Stomach (tissue), 9 donors: Measurements from ENCODE around the gene NOS3. TPM values are rescaled to one million over a fixed set of nuclear protein-coding genes. Genes with fewer than 3 reads are reported as not detected.
A peak's percentile ranks its signal among the peaks of the same experiment; 100 is the strongest.

Experiments used
- DNase-seq, 2 donors: peaks; one replicate each; pipeline versions ENCODE4 v3.0.0 to v3.0.0-alpha.2; 2013 to 2019
- H3K27ac ChIP-seq, 5 donors: fragments of 200-600 bp in 4 of 5; sonication (generic) in 4 of 5; one replicate each; pipeline ENCODE4 v1.5.1; 2013 to 2019; ENCODE audit warnings: mild to moderate bottlenecking in 1 of 5, moderate library complexity in 1 of 5
- H3K27me3 ChIP-seq, 3 donors: fragments of 200-600 bp; sonication (generic); one replicate each; pipeline ENCODE4 v1.5.1; 2017 to 2019; ENCODE audit warnings: mixed run types in 1 of 3
- H3K36me3 ChIP-seq, 4 donors: fragments of 200-600 bp; sonication (generic); 1 replicate in 3 of 4; 2 replicates in 1 of 4; pipeline ENCODE4 v1.5.1; 2016 to 2019
- H3K4me1 ChIP-seq, 4 donors: fragments of 200-600 bp; sonication (generic); one replicate each; pipeline ENCODE4 v1.5.1; 2016 to 2019
- H3K4me3 ChIP-seq, 4 donors: fragments of 200-600 bp; sonication (generic) in 3 of 4; one replicate each; pipeline ENCODE4 v1.5.1; 2016 to 2019; ENCODE audit warnings: mild to moderate bottlenecking in 1 of 4
- H3K9me3 ChIP-seq, 4 donors: fragments of 200-600 bp; sonication (generic); one replicate each; pipeline ENCODE4 v1.5.1; 2016 to 2019
- EP300 ChIP-seq: sonication (generic); formaldehyde crosslinking; IDR thresholded peaks from one replicate; pipeline ENCODE4 v1.6.1; 2017; ENCODE audit warnings: antibody characterized with exemption
- POLR2A ChIP-seq, 4 donors: fragments of 450-650 bp; IDR thresholded peaks; one replicate each; pipeline ENCODE4 v1.6.1; 2016; ENCODE audit warnings: antibody characterized with exemption in 4 of 4, control low read depth in 2 of 4, mild to moderate bottlenecking in 1 of 4, moderate library complexity in 1 of 4
- POLR2AphosphoS5 ChIP-seq, 3 donors: sonication (generic); formaldehyde crosslinking; IDR thresholded peaks; one replicate each; pipeline ENCODE4 v1.6.1; 2016; ENCODE audit warnings: antibody characterized with exemption in 3 of 3
- WGBS, 5 donors: extraction: QIAGEN DNeasy Blood & Tissue Kit in 3 of 5; methylation state at CpG; one replicate each; pipeline versions ENCODE4 v1.1.5 to v1.1.7; 2013 to 2018; 5-methylcytosine and 5-hydroxymethylcytosine counted together
- intact Hi-C: fragments of 100-400 bp; cut with DNase I; formaldehyde crosslinking; loops from one replicate; pipeline ENCODE4 v1.15.1; 2023; ENCODE audit warnings: low total_unique reads
- polyA plus RNA-seq, 3 donors: library from polyadenylated mRNA; stranded (reverse); fragments of 200-250 nt; gene quantifications; one replicate each; pipeline ENCODE4 v1.2.3, GENCODE V29; 2013
- total RNA-seq, 5 donors: library from RNA; depleted of rRNA; stranded (reverse); fragments of >200 nt; gene quantifications; one replicate each; pipeline versions ENCODE4 v1.1.0 to v1.2.3, GENCODE V29; 2014 to 2016
- TF ChIP-seq, protein P1 (sequence below), 7 experiments: fragments of 450-650 bp in 4 of 7; fragments of 200-600 bp in 3 of 7; sonication (generic) in 3 of 7; IDR thresholded peaks; one replicate each; pipeline ENCODE4 v1.5.1; 2016 to 2019; ENCODE audit warnings: antibody characterized with exemption in 7 of 7, control low read depth in 2 of 7, mild to moderate bottlenecking in 1 of 7
- donor health status: healthy with polysubstance abuse.
- donor health status: Bipolar disorder and iron deficiency.
- donor health status: healthy.

The NOS3 gene
- total and polyA plus RNA-seq, 8 donors = 2.5 to 45.1 (median 7.5) TPM

DNA sequence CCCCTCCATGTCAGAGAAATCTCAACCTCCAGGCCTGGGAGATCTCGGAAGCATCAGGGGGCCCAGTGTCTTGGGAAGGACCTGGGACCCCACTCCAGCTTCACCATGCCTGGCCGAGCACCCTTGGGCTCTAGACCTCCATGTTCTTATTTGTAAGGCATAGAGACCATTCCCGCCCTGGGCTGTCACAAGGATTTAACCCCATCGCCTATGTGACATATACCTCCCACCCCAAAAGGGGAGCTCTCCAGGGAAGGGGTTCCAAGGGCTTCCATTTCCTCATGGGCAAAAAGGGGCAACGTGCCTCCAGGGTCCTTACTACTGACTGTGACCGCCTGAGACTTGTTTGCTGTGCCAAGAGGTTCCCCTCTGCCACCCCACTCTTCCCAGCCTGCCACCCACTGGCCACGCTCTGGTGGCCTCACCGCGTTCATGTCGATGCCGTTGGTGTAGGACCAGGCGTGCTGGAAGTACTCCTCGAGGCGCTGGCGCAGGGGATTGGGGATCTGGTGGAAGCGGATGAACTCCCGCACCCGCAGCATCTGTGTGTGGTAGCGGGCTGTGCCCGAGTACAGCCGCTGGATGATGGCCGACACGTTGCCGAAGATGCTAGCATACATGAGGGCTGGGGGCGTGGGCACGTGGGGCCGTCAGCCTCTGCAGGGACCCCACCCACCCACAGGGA lies 40.2 kb upstream of the NOS3 start:
- no peak for TF ChIP-seq EP300
- no peak for TF ChIP-seq POLR2AphosphoS5 (IDR thresholded peaks at IDR 0.05)
- TF ChIP-seq POLR2A (IDR thresholded peaks at IDR 0.05) = no peak
- TF ChIP-seq, protein P1, sequence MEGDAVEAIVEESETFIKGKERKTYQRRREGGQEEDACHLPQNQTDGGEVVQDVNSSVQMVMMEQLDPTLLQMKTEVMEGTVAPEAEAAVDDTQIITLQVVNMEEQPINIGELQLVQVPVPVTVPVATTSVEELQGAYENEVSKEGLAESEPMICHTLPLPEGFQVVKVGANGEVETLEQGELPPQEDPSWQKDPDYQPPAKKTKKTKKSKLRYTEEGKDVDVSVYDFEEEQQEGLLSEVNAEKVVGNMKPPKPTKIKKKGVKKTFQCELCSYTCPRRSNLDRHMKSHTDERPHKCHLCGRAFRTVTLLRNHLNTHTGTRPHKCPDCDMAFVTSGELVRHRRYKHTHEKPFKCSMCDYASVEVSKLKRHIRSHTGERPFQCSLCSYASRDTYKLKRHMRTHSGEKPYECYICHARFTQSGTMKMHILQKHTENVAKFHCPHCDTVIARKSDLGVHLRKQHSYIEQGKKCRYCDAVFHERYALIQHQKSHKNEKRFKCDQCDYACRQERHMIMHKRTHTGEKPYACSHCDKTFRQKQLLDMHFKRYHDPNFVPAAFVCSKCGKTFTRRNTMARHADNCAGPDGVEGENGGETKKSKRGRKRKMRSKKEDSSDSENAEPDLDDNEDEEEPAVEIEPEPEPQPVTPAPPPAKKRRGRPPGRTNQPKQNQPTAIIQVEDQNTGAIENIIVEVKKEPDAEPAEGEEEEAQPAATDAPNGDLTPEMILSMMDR (IDR thresholded peaks at IDR 0.05) = no peak

DNA sequence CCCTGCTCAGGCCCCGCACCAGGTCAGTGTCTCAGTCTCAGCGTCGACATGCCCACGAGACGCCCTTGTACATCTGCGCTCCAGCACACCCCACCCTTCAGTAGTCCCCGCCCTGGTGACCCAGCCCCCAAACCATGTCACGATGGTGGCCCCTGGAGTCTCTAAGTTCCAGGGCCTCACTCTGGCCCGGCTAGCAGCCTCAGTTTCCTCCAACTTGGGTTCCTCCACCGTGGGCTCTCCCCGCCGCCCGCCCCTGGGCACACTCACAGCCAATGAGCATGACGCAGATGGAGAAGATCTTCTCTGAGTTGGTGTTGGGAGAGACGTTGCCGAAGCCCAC lies 39.7 kb upstream of the NOS3 start:
- WGBS, 5 donors = 88 to 96% (median 94%) methylated on average over 11 to 16 of the region's 16 CpGs
- H3K27ac ChIP-seq = no peak overlapping the region
- peaks cover 0 to 51% (median 40%) of the 10 kb centered on the region in 3 donors for H3K27me3 ChIP-seq
- H3K4me3 ChIP-seq = no peak overlapping the region
- H3K9me3 ChIP-seq = no peaks in the 10 kb centered on the region
- TF ChIP-seq EP300 (no peak), POLR2AphosphoS5 (IDR thresholded peaks at IDR 0.05) (no peak), POLR2A (IDR thresholded peaks at IDR 0.05) (no peak)
- TF ChIP-seq, protein P1 (IDR thresholded peaks at IDR 0.05) = no peak
- intact Hi-C loops = no loop called here
- H3K4me1 ChIP-seq = peaks cover 16 to 58% (median 29%) of the 10 kb centered on the region in 4 donors
- no peak for DNase-seq
- H3K36me3 ChIP-seq = peaks cover 0 to 27% (median 8%) of the 10 kb centered on the region in 4 donors

More for the DNA sequence above, 40.2 kb upstream of the NOS3 start:
- Histone ChIP-seq H3K9me3 (no peaks in the 10 kb centered on the region), H3K36me3 (peaks cover 0 to 27% (median 8%) of the 10 kb centered on the region in 4 donors), H3K27me3 (peaks cover 0 to 50% (median 35%) of the 10 kb centered on the region in 3 donors), H3K27ac (no peak overlapping the region), H3K4me1 (peaks cover 10 to 58% (median 26%) of the 10 kb centered on the region in 4 donors), H3K4me3 (no peak overlapping the region)
- intact Hi-C loops = no loop called here
- DNase-seq = no peak
- 89 to 94% (median 93%) methylated on average over 17 to 27 of the region's 27 CpGs for whole genome bisulfite sequencing, 5 donors

DNA sequence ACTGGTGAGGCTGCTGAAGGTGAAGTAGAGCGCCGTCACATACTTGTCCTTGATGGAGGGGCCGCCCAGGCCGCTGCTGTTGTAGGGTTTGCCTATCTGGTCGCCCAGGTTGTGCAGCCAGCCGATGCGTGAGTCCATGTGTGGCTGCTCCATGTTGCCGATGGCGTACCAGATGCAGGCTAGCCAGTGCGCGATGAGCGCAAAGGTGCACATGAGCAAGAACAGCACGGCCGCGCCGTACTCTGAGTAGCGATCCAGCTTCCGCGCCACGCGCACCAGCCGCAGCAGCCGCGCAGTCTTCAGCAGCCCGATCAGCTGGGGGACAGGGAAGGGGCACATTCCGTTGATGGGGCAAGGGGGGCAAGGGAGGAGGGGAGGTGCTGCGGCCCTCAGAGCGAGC lies 39.3 kb upstream of the NOS3 start:
- Histone ChIP-seq H3K9me3 (no peaks in the 10 kb centered on the region), H3K4me3 (no peak overlapping the region), H3K36me3 (peaks cover 0 to 27% (median 8%) of the 10 kb centered on the region in 4 donors), H3K4me1 (peaks cover 16 to 58% (median 31%) of the 10 kb centered on the region in 4 donors), H3K27ac (no peak overlapping the region), H3K27me3 (peaks cover 0 to 51% (median 43%) of the 10 kb centered on the region in 3 donors)
- TF ChIP-seq EP300 (no peak), POLR2A (IDR thresholded peaks at IDR 0.05) (no peak), POLR2AphosphoS5 (IDR thresholded peaks at IDR 0.05) (no peak)
- TF ChIP-seq, protein P1 (IDR thresholded peaks at IDR 0.05) = no peak
- no peak for DNase-seq
- WGBS, 5 donors = 96 to 97% (median 96%) methylated on average over 9 to 28 of the region's 28 CpGs
- intact Hi-C loops = no loop called here

DNA sequence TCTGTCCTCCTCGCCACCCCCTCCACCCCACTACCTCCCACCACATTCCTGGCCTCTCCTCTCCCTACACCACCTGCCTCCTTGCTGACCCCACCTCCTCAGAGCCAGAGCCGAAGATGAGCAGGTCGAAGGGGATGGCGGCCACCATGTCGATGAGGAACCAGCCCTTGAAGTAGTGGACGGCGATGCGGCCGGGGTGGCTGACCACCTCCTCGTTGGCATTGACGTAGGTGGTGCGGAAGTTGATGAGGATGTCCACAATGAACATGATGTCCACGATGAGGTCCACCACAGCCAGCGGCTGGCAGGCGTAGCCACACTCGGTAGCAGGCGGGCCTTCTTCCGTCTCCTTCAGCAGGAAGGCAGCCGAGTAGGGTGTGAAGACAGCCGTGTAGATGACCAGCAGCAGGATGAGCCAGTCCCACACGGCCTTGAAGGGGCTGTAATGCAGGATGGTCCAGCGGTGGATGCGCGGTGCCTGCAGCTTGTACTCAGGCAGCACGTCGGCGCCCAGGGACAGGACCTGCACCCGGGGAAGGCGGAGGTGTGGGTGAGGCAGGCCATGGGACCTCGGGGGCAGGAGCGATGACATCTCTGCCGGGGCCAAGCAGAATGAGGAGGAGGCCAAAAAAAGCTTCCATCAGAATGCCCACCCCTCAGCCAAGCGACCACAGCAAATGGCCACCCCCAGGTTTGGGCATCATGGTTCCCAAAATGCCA lies 38.3 kb upstream of the NOS3 start:
- TF ChIP-seq POLR2A (IDR thresholded peaks at IDR 0.05) (no peak), EP300 (no peak), POLR2AphosphoS5 (IDR thresholded peaks at IDR 0.05) (no peak)
- TF ChIP-seq, protein P1 (IDR thresholded peaks at IDR 0.05) = no peak
- peaks cover 0 to 51% (median 34%) of the 10 kb centered on the region in 3 donors for H3K27me3 ChIP-seq
- peaks cover 16 to 50% (median 27%) of the 10 kb centered on the region in 4 donors for H3K4me1 ChIP-seq
- no peaks in the 10 kb centered on the region for H3K9me3 ChIP-seq
- no peak overlapping the region for H3K4me3 ChIP-seq
- peak overlapping the region in 3 of 5 donors; percentile 15 to 78 (median 71) for H3K27ac ChIP-seq
- no peak for DNase-seq
- WGBS, 5 donors = 87 to 91% (median 89%) methylated on average over 25 to 33 of the region's 33 CpGs
- peaks cover 0 to 27% (median 8%) of the 10 kb centered on the region in 4 donors for H3K36me3 ChIP-seq
- intact Hi-C loops = no loop called here
